ES-I3 (cell line): ENCODE data around the gene CDON.
"Not testable (repeated sequence)": the region's sequence is repeated elsewhere in the genome, so short reads cannot be mapped to it uniquely, and the experiment has no call there.

Experiments used
- H3K36me3 ChIP-seq: 2 replicates; pipeline ENCODE4 v1.6.1; 2013; ENCODE audit warnings: mild to moderate bottlenecking, low read length, control low read depth, moderate library complexity; ENCODE audit not compliant: insufficient read depth
- H3K4me1 ChIP-seq: 2 replicates; pipeline ENCODE4 v1.6.1; 2013; ENCODE audit warnings: mild to moderate bottlenecking, control low read depth, low read length; ENCODE audit not compliant: insufficient read depth
- H3K9ac ChIP-seq: 2 replicates; pipeline ENCODE4 v1.6.1; 2013; ENCODE audit warnings: low read depth, mild to moderate bottlenecking, low read length, moderate library complexity
- H3K9me3 ChIP-seq: 2 replicates; pipeline ENCODE4 v1.6.1; 2013; ENCODE audit warnings: mild to moderate bottlenecking, low read length, moderate library complexity; ENCODE audit not compliant: control insufficient read depth, insufficient read depth

Gene CDON

GRCh38 chr11:126011265-126011664 is 51.4 kb downstream of the CDON start:
- H3K9ac ChIP-seq: no peak overlapping the region
- no peaks in the 10 kb centered on the region for H3K9me3 ChIP-seq

GRCh38 chr11:126008956-126009355 is 53.7 kb downstream of the CDON start:
- Histone ChIP-seq H3K36me3 (no peaks in the 10 kb centered on the region; the same call in 1 of the 2 replicates), H3K9ac (no peak overlapping the region), H3K9me3 (no peaks in the 10 kb centered on the region), H3K4me1 (no peaks in the 10 kb centered on the region)

More at GRCh38 chr11:126011265-126011664, 51.4 kb downstream of the CDON start:
- H3K36me3 ChIP-seq: no peaks in the 10 kb centered on the region; the same call in 1 of the 2 replicates
- H3K4me1 ChIP-seq: no peaks in the 10 kb centered on the region

- no peak overlapping the region for H3K9ac ChIP-seq
- no peaks in the 10 kb centered on the region for H3K9me3 ChIP-seq
- H3K4me1 ChIP-seq: no peaks in the 10 kb centered on the region
- H3K36me3 ChIP-seq: no peaks in the 10 kb centered on the region; the same call in 1 of the 2 replicates
Measured at GRCh38 chr11:126007238-126007637, 55.4 kb downstream of the CDON start.

- Histone ChIP-seq H3K9me3 (no peaks in the 10 kb centered on the region), H3K36me3 (no peaks in the 10 kb centered on the region; the same call in 1 of the 2 replicates), H3K9ac (no peak overlapping the region), H3K4me1 (no peaks in the 10 kb centered on the region)
Measured at GRCh38 chr11:126006068-126006467, 56.6 kb downstream of the CDON start.

GRCh38 chr11:126002181-126002580 is 60.5 kb downstream of the CDON start:
- H3K9me3 ChIP-seq: no peaks in the 10 kb centered on the region
- H3K4me1 ChIP-seq: no peaks in the 10 kb centered on the region
- H3K9ac ChIP-seq: no peak overlapping the region
- peaks cover 11% of the 10 kb centered on the region; the same call in 1 of the 2 replicates for H3K36me3 ChIP-seq

GRCh38 chr11:125999234-125999880 is 63.3 kb downstream of the CDON start:
- Histone ChIP-seq H3K9me3 (no peaks in the 10 kb centered on the region), H3K36me3 (peaks cover 11% of the 10 kb centered on the region; the same call in 1 of the 2 replicates), H3K9ac (no peak overlapping the region), H3K4me1 (no peaks in the 10 kb centered on the region)

- Histone ChIP-seq H3K9ac (no peak overlapping the region), H3K4me1 (peaks cover 4% of the 10 kb centered on the region), H3K36me3 (peaks cover 11% of the 10 kb centered on the region), H3K9me3 (no peaks in the 10 kb centered on the region)
Measured at GRCh38 chr11:125998267-125998666, 64.4 kb downstream of the CDON start.

GRCh38 chr11:125995313-125995712 is 67.4 kb downstream of the CDON start:
- Histone ChIP-seq H3K9me3 (no peaks in the 10 kb centered on the region), H3K36me3 (peaks cover 8% of the 10 kb centered on the region), H3K9ac (no peak overlapping the region)

GRCh38 chr11:125994509-125994908 is 68.2 kb downstream of the CDON start:
- no peak overlapping the region for H3K9ac ChIP-seq
- peaks cover 8% of the 10 kb centered on the region for H3K36me3 ChIP-seq
- peaks cover 12% of the 10 kb centered on the region for H3K4me1 ChIP-seq
- no peaks in the 10 kb centered on the region for H3K9me3 ChIP-seq

More at GRCh38 chr11:125995313-125995712, 67.4 kb downstream of the CDON start:
- peaks cover 12% of the 10 kb centered on the region for H3K4me1 ChIP-seq

- no peaks in the 10 kb centered on the region for H3K9me3 ChIP-seq
- no peaks in the 10 kb centered on the region; the same call in 1 of the 2 replicates for H3K36me3 ChIP-seq
- H3K4me1 ChIP-seq: peaks cover 12% of the 10 kb centered on the region
- H3K9ac ChIP-seq: no peak overlapping the region
Measured at GRCh38 chr11:125992893-125993292, 69.8 kb downstream of the CDON start.

- no peaks in the 10 kb centered on the region for H3K9me3 ChIP-seq
- peaks cover 12% of the 10 kb centered on the region for H3K4me1 ChIP-seq
- H3K36me3 ChIP-seq: no peaks in the 10 kb centered on the region; the same call in 1 of the 2 replicates
- no peak overlapping the region for H3K9ac ChIP-seq
Measured at GRCh38 chr11:125990244-125990643, 72.4 kb downstream of the CDON start.

GRCh38 chr11:125987066-125987641 is 75.5 kb downstream of the CDON start:
- Histone ChIP-seq H3K36me3 (no peaks in the 10 kb centered on the region), H3K9me3 (no peaks in the 10 kb centered on the region), H3K9ac (no peak overlapping the region), H3K4me1 (no peaks in the 10 kb centered on the region)

GRCh38 chr11:125985956-125986355 is 76.7 kb downstream of the CDON start:
- not testable (repeated sequence) for H3K9me3 ChIP-seq, H3K9ac ChIP-seq, H3K36me3 ChIP-seq, H3K4me1 ChIP-seq

GRCh38 chr11:125982348-125982730 is 80.3 kb downstream of the CDON start:
- H3K36me3 ChIP-seq: peaks cover 3% of the 10 kb centered on the region; the same call in 1 of the 2 replicates
- no peak overlapping the region for H3K9ac ChIP-seq
- no peaks in the 10 kb centered on the region for H3K9me3 ChIP-seq
- H3K4me1 ChIP-seq: 0 out of 2 replicates have a peak, but pooled peaks cover 3% of the 10 kb centered on the region

GRCh38 chr11:125980436-125980835 is 82.2 kb downstream of the CDON start:
- Histone ChIP-seq H3K36me3 (peaks cover 3% of the 10 kb centered on the region; the same call in 1 of the 2 replicates), H3K9me3 (no peaks in the 10 kb centered on the region), H3K4me1 (0 out of 2 replicates have a peak, but pooled peaks cover 3% of the 10 kb centered on the region), H3K9ac (no peak overlapping the region)
